OCI-LY1 (cell line): ENCODE data around the gene CELF6.

Source experiments
- H2AFZ ChIP-seq: fragments of 200-600 bp; sonication (generic), shearing (Covaris generic); 2 replicates; pipeline ENCODE4 v1.6.0; 2014; ENCODE audit warnings: antibody characterized with exemption, mild to moderate bottlenecking, low read length
- H3F3A ChIP-seq: fragments of 200-600 bp; sonication (generic), shearing (Covaris generic); 2 replicates; pipeline ENCODE4 v1.6.0; 2014; ENCODE audit warnings: mild to moderate bottlenecking, antibody characterized with exemption, low read length, moderate library complexity; ENCODE audit not compliant: insufficient read depth
- H3K27ac ChIP-seq: fragments of 200-600 bp; sonication (generic); 2 replicates; pipeline ENCODE4 v1.5.1; 2014; ENCODE audit warnings: low read length, mixed run types, mild to moderate bottlenecking, low read depth; ENCODE audit not compliant: poor library complexity, severe bottlenecking
- H3K27me3 ChIP-seq: fragments of 200-600 bp; sonication (generic); 2 replicates; pipeline ENCODE4 v1.6.0; 2014; ENCODE audit warnings: antibody characterized with exemption, mild to moderate bottlenecking, low read length, moderate library complexity; ENCODE audit not compliant: insufficient read depth
- H3K36me3 ChIP-seq: fragments of 200-600 bp; sonication (generic); 2 replicates; pipeline ENCODE4 v1.6.1; 2014; ENCODE audit warnings: mild to moderate bottlenecking, antibody characterized with exemption, low read length, moderate library complexity, mixed read lengths; ENCODE audit not compliant: insufficient read depth
- H3K4me1 ChIP-seq: fragments of 200-600 bp; sonication (generic); 2 replicates; pipeline ENCODE4 v1.5.1; 2014; ENCODE audit warnings: mild to moderate bottlenecking, low read length, moderate library complexity; ENCODE audit not compliant: insufficient read depth, severe bottlenecking
- H3K4me2 ChIP-seq: fragments of 200-600 bp; sonication (generic), shearing (Covaris generic); 2 replicates; pipeline ENCODE4 v1.6.1; 2014; ENCODE audit warnings: low read length
- H3K4me3 ChIP-seq: fragments of 200-600 bp; sonication (generic); 2 replicates; pipeline ENCODE4 v1.5.1; 2014; ENCODE audit warnings: low read length, low read depth, mild to moderate bottlenecking, mixed read lengths; ENCODE audit not compliant: poor library complexity, severe bottlenecking
- H3K79me2 ChIP-seq: fragments of 200-600 bp; shearing (Covaris generic); 2 replicates; pipeline ENCODE4 v1.6.1; 2016; ENCODE audit warnings: mixed run types, low read length, mixed read lengths; ENCODE audit not compliant: insufficient read depth
- H3K9ac ChIP-seq: fragments of 200-600 bp; sonication (generic), shearing (Covaris generic); 2 replicates; pipeline ENCODE4 v1.6.1; 2014; ENCODE audit warnings: mild to moderate bottlenecking, low read length, mixed read lengths
- H3K9me2 ChIP-seq: fragments of 200-600 bp; sonication (generic), shearing (Covaris generic); 2 replicates; pipeline ENCODE4 v1.6.1; 2014; ENCODE audit warnings: low read depth, mild to moderate bottlenecking, low read length, mixed read lengths
- H3K9me3 ChIP-seq: fragments of 200-600 bp; shearing (Covaris generic); 2 replicates; pipeline ENCODE4 v1.6.1; 2014; ENCODE audit warnings: low read length, mixed read lengths
- H4K20me1 ChIP-seq: fragments of 200-600 bp; sonication (generic), shearing (Covaris generic); 2 replicates; pipeline ENCODE4 v1.6.0; 2016; ENCODE audit warnings: mild to moderate bottlenecking, low read length; ENCODE audit not compliant: insufficient read depth
- EZH2 ChIP-seq: fragments of 200-600 bp; sonication (generic), shearing (Covaris generic); IDR thresholded peaks from 2 replicates; pipeline ENCODE4 v1.8.0; 2017; ENCODE audit warnings: borderline replicate concordance, mixed run types, mild to moderate bottlenecking, antibody characterized with exemption, low read length, moderate library complexity, mixed read lengths
- TF ChIP-seq, protein P1 (sequence below): fragments of 200-600 bp; sonication (generic), shearing (Covaris generic); IDR thresholded peaks from 2 replicates; pipeline ENCODE4 v1.5.1; 2017; ENCODE audit warnings: mild to moderate bottlenecking, antibody characterized with exemption, low read length, moderate library complexity, mixed read lengths

The CELF6 gene

DNA sequence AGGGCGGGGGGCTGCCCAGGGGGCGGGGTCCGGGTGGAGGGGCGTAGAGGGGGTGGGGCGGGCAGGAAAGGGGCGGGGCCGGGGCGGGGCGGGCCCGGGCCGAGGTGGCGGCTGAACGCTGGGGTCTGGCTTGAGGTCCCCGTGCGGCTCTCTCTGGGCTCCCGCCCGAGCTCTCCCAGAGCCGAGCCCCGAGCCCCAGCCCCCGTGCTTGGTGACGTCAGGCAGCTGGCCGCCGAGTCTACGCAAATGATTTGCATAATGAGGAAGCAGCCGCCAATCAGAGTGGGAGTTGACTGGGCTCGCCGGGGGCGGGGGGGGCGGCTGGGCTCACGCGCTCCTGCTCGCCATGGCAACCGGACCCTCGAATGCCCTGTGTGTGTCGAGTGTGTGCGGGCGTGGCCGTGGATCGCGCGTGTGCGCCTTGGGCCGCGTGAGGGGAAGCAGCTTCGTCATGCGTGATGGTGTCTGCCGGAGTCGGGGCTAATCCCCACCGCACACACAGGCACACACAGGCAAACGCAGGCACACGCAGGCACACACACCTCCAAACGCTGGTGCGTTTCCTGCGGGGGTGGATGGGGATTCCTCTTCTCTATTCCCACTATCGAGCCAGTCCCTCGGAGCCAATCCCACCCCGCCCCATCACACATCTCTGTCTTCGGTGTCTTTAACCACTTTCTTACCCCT, at the start of gene CELF6:
Gene CELF6 (minus strand): TSS at position 173 of the 687 bp plus-strand sequence. CDS start 283 bp downstream, outside the sequence.
- no peak within 1 kb of the TSS for H3K27ac ChIP-seq
- H3K36me3 ChIP-seq = no peaks in the 10 kb centered on the region
- H3K4me2 ChIP-seq = peak within 1 kb of the TSS; percentile 93
- H4K20me1 ChIP-seq = no peaks in the 10 kb centered on the region
- H3K9me2 ChIP-seq = no peaks in the 10 kb centered on the region
- H3K79me2 ChIP-seq = no peaks in the 10 kb centered on the region
- TF ChIP-seq, protein P1, sequence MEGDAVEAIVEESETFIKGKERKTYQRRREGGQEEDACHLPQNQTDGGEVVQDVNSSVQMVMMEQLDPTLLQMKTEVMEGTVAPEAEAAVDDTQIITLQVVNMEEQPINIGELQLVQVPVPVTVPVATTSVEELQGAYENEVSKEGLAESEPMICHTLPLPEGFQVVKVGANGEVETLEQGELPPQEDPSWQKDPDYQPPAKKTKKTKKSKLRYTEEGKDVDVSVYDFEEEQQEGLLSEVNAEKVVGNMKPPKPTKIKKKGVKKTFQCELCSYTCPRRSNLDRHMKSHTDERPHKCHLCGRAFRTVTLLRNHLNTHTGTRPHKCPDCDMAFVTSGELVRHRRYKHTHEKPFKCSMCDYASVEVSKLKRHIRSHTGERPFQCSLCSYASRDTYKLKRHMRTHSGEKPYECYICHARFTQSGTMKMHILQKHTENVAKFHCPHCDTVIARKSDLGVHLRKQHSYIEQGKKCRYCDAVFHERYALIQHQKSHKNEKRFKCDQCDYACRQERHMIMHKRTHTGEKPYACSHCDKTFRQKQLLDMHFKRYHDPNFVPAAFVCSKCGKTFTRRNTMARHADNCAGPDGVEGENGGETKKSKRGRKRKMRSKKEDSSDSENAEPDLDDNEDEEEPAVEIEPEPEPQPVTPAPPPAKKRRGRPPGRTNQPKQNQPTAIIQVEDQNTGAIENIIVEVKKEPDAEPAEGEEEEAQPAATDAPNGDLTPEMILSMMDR = no peak
- no peak for TF ChIP-seq EZH2
- peak within 1 kb of the TSS; percentile 48; the same call in 1 of the 2 replicates for H3K9ac ChIP-seq
- H3K27me3 ChIP-seq = no peaks in the 10 kb centered on the region
- peak within 1 kb of the TSS; percentile 69 for H3K4me3 ChIP-seq
- H3K9me3 ChIP-seq = peaks cover 8% of the 10 kb centered on the region; the same call in 1 of the 2 replicates
- H2AFZ ChIP-seq = no peak within 1 kb of the TSS
- peaks cover 10% of the 10 kb centered on the region for H3K4me1 ChIP-seq
- H3F3A ChIP-seq = no peaks in the 10 kb centered on the region; the same call in 1 of the 2 replicates

DNA sequence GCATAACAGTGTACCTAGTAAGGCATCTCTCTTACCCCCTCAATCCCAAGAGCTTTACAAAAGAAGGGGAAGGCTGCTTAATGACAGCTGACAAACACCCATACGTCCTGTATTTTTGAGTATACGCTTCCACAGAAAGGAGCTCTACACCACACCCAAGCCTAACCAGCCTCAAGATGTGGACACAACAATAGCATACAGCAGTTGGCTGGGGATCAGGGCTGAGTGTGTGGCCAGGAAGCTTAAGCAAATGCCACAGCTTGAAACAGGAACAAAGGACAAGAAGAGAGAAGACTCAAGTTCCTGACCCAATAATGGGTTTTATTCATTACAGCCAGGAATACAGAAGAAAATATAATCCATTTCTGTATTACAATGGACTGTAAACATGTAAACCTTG, 48.9 kb upstream of the CELF6 start:
- no peak overlapping the region for H3K9ac ChIP-seq
- no peaks in the 10 kb centered on the region for H3F3A ChIP-seq
- TF ChIP-seq EZH2 = no peak
- TF ChIP-seq, protein P1 = no peak
- no peaks in the 10 kb centered on the region for H3K9me2 ChIP-seq
- no peak overlapping the region for H3K27ac ChIP-seq
- no peak overlapping the region for H3K4me3 ChIP-seq
- H3K27me3 ChIP-seq = no peaks in the 10 kb centered on the region
- no peak overlapping the region for H3K4me2 ChIP-seq
- no peaks in the 10 kb centered on the region for H4K20me1 ChIP-seq
- no peak overlapping the region for H2AFZ ChIP-seq
- no peaks in the 10 kb centered on the region for H3K9me3 ChIP-seq
- no peaks in the 10 kb centered on the region for H3K4me1 ChIP-seq
- peaks cover 7% of the 10 kb centered on the region; the same call in 1 of the 2 replicates for H3K36me3 ChIP-seq
- peaks cover 8% of the 10 kb centered on the region; the same call in 1 of the 2 replicates for H3K79me2 ChIP-seq

DNA sequence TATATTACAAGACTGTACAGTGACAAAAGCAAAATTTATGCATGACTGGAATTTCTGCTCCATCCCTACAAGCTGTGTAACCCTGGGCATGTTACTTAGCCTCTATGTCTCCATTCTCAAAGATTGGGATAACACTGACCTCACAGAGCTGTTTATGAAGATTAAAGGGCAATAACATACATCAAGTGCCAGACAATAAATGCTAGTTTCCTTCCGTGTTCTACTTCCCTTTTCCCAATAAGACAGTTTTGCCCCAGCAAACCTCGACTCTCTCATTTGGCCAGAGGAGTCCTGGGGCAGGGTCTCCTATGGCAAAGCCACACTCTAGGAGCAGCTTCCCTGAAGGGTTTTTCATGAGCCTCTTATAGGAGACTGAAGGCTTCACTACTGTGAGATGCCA, 48.4 kb upstream of the CELF6 start:
- Histone ChIP-seq H4K20me1 (no peaks in the 10 kb centered on the region), H3K9ac (no peak overlapping the region)

More for the DNA sequence above, 48.4 kb upstream of the CELF6 start:
- H3K79me2 ChIP-seq = peaks cover 6% of the 10 kb centered on the region; the same call in 1 of the 2 replicates
- TF ChIP-seq EZH2 = no peak
- TF ChIP-seq, protein P1 = no peak
- no peaks in the 10 kb centered on the region for H3K9me3 ChIP-seq
- no peaks in the 10 kb centered on the region for H3K27me3 ChIP-seq
- peaks cover 7% of the 10 kb centered on the region; the same call in 1 of the 2 replicates for H3K36me3 ChIP-seq
- no peak overlapping the region for H3K27ac ChIP-seq
- H3F3A ChIP-seq = no peaks in the 10 kb centered on the region
- H3K9me2 ChIP-seq = no peaks in the 10 kb centered on the region
- no peaks in the 10 kb centered on the region for H3K4me1 ChIP-seq
- H3K4me3 ChIP-seq = no peak overlapping the region
- H2AFZ ChIP-seq = no peak overlapping the region
- H3K4me2 ChIP-seq = no peak overlapping the region
